IMR-90 (cell line): ENCODE measurements around the gene SS18L1. TPM values are rescaled to one million over a fixed set of nuclear protein-coding genes. Genes with fewer than 3 reads are reported as not detected.

Experiments
- ATAC-seq: fragments of 200-7000 bp; cut with Tn5 transposase; 2 replicates; pipeline ENCODE4 v1.9.1; 2020; ENCODE audit warnings: low read depth, mild to moderate bottlenecking, moderate library complexity
- BruUV-seq: library from RNA; stranded (reverse); fragments of 400-500 nt; replicated peaks from 2 replicates; lab custom pipeline; 2021; lab: Mats Ljungman, UMichigan
- CTCF ChIA-PET: fragments of 300-600 bp; formaldehyde crosslinking; extraction: SDS; loops from one replicate; lab custom pipeline; 2021; ENCODE audit warnings: antibody characterized with exemption; lab: Yijun Ruan, JAX
- POLR2A ChIA-PET: fragments of 300-600 bp; sonication (Branson Sonifier 250); formaldehyde crosslinking; loops from one replicate; lab custom pipeline; 2022; ENCODE audit warnings: antibody characterized with exemption; ENCODE audit not compliant: unreplicated experiment; lab: Charles Lee
- DNase-seq: peaks from one replicate; pipeline ENCODE4 v3.0.0; 2013
- H2AFZ ChIP-seq: replicated peaks from 2 replicates; pipeline ENCODE3; 2013; ENCODE audit warnings: low read length, mild to moderate bottlenecking; ENCODE audit not compliant: poor library complexity
- H2AK5ac ChIP-seq: 2 replicates; pipeline ENCODE4 v1.6.1; 2013; ENCODE audit warnings: low read depth, low read length, inconsistent platforms
- H2AK9ac ChIP-seq: replicated peaks from 2 replicates; pipeline ENCODE3; 2013; ENCODE audit warnings: mild to moderate bottlenecking, low read depth, low read length, moderate library complexity; ENCODE audit not compliant: poor library complexity
- H2BK120ac ChIP-seq: 2 replicates; pipeline ENCODE4 v1.6.1; 2013; ENCODE audit warnings: low read depth, low read length, inconsistent platforms
- H2BK15ac ChIP-seq: 3 replicates; pipeline ENCODE4 v1.6.1; 2013; ENCODE audit warnings: low read depth, low read length, inconsistent platforms
- H2BK20ac ChIP-seq: 2 replicates; pipeline ENCODE4 v1.6.1; 2013; ENCODE audit warnings: low read depth, mild to moderate bottlenecking, inconsistent platforms, low read length, moderate library complexity
- H2BK5ac ChIP-seq: 2 replicates; pipeline ENCODE4 v1.6.1; 2013; ENCODE audit warnings: mild to moderate bottlenecking, low read depth, low read length, inconsistent platforms; ENCODE audit not compliant: poor library complexity, severe bottlenecking
- H3K14ac ChIP-seq: replicated peaks from 2 replicates; pipeline ENCODE4 v1.6.1; 2013; ENCODE audit warnings: low read depth, low read length, inconsistent platforms
- H3K18ac ChIP-seq: 2 replicates; pipeline ENCODE4 v1.6.1; 2013; ENCODE audit warnings: low read depth, low read length, control low read depth
- H3K23ac ChIP-seq: 2 replicates; pipeline ENCODE4 v1.6.1; 2013; ENCODE audit warnings: low read depth, low read length, inconsistent platforms
- H3K27ac ChIP-seq: 2 replicates; pipeline ENCODE4 v1.5.1; 2013; ENCODE audit warnings: mild to moderate bottlenecking, control low read depth, low read length; ENCODE audit not compliant: insufficient read depth
- H3K27me3 ChIP-seq: 2 replicates; pipeline ENCODE4 v1.6.1; 2013; ENCODE audit warnings: low read length; ENCODE audit not compliant: control insufficient read depth, insufficient read depth
- H3K36me3 ChIP-seq: 2 replicates; pipeline ENCODE4 v1.6.1; 2013; ENCODE audit warnings: low read length, mixed read lengths; ENCODE audit not compliant: control insufficient read depth, insufficient read depth
- H3K4ac ChIP-seq: 2 replicates; pipeline ENCODE4 v1.6.1; 2013; ENCODE audit warnings: low read depth, low read length, inconsistent platforms
- H3K4me1 ChIP-seq: 2 replicates; pipeline ENCODE4 v1.6.1; 2013; ENCODE audit warnings: low read length, mixed read lengths; ENCODE audit not compliant: control insufficient read depth, insufficient read depth
- H3K4me2 ChIP-seq: 2 replicates; pipeline ENCODE4 v1.6.1; 2013; ENCODE audit warnings: low read depth, mild to moderate bottlenecking, control low read depth, low read length, moderate library complexity
- H3K4me3 ChIP-seq: 2 replicates; pipeline ENCODE4 v1.5.1; 2013; ENCODE audit warnings: low read depth, mild to moderate bottlenecking, control low read depth, low read length, moderate library complexity; ENCODE audit not compliant: insufficient read depth
- H3K56ac ChIP-seq: 2 replicates; pipeline ENCODE4 v1.6.1; 2013; ENCODE audit warnings: low read length, inconsistent platforms; ENCODE audit not compliant: insufficient read depth; ENCODE audit errors: extremely low read depth
- H3K79me1 ChIP-seq, 2 experiments: 2 replicates each; pipeline ENCODE4 v1.6.1; 2013; ENCODE audit warnings: low read length in 2 of 2, inconsistent platforms in 1 of 2, low read depth in 1 of 2
- H3K9ac ChIP-seq: 2 replicates; pipeline ENCODE4 v1.6.1; 2013; ENCODE audit warnings: low read depth, low read length, control low read depth
- H3K9me1 ChIP-seq: 2 replicates; pipeline ENCODE4 v1.6.1; 2013; ENCODE audit warnings: low read length, inconsistent platforms; ENCODE audit not compliant: insufficient read depth
- H3K9me3 ChIP-seq: 2 replicates; pipeline ENCODE4 v1.6.1; 2013; ENCODE audit warnings: low read length; ENCODE audit not compliant: control insufficient read depth, insufficient read depth
- H4K20me1 ChIP-seq: 2 replicates; pipeline ENCODE4 v1.6.1; 2013; ENCODE audit warnings: low read length, inconsistent platforms; ENCODE audit not compliant: insufficient read depth
- H4K5ac ChIP-seq: 2 replicates; pipeline ENCODE4 v1.6.1; 2013; ENCODE audit warnings: mild to moderate bottlenecking, low read depth, low read length, control low read depth
- H4K8ac ChIP-seq, 2 experiments: 2 replicates each; pipeline ENCODE4 v1.6.1; 2013; ENCODE audit warnings: low read depth in 2 of 2, low read length in 2 of 2, control low read depth in 1 of 2, inconsistent platforms in 1 of 2
- H4K91ac ChIP-seq: 2 replicates; pipeline ENCODE4 v1.6.1; 2013; ENCODE audit warnings: low read depth, low read length, inconsistent platforms; ENCODE audit not compliant: insufficient read depth
- CEBPB ChIP-seq: IDR thresholded peaks from 2 replicates; pipeline ENCODE4 v1.6.1; 2012; ENCODE audit warnings: low read depth, low read length, improper control_type of control experiment
- CHD1 ChIP-seq: IDR thresholded peaks from 2 replicates; pipeline ENCODE4 v1.6.1; 2012; ENCODE audit warnings: low read depth, low read length, improper control_type of control experiment
- ELK1 ChIP-seq: fragments of 150-350 bp; IDR thresholded peaks from 2 replicates; pipeline ENCODE4 v1.6.1; 2016; ENCODE audit warnings: low read depth, mild to moderate bottlenecking, low read length, moderate library complexity, borderline replicate concordance
- MAFK ChIP-seq: IDR thresholded peaks from 2 replicates; pipeline ENCODE4 v1.6.1; 2012; ENCODE audit warnings: low read depth, low read length, improper control_type of control experiment
- WGBS, 2 experiments: methylation state at CpG; one replicate each; pipeline versions ENCODE4 v1.1.5 to v1.1.7; 2013; ENCODE audit warnings: missing lambda C conversion rate in 2 of 2; ENCODE audit not compliant: insufficient read length in 1 of 2; ENCODE audit errors: extremely low coverage in 2 of 2; 5-methylcytosine and 5-hydroxymethylcytosine counted together
- dilution Hi-C: fragments of 300-500 bp; cut with HindIII; formaldehyde crosslinking; loops from one replicate; pipeline ENCODE4 v1.14.3; 2018; ENCODE audit warnings: low sequenced_read_pairs; ENCODE audit not compliant: unreplicated experiment
- in situ Hi-C: fragments of 300-500 bp; cut with MboI; formaldehyde crosslinking; loops from 3 replicates; pipeline ENCODE4 v1.14.3; 2019; ENCODE audit warnings: low sequenced_read_pairs, inconsistent platforms, mixed read lengths
- intact Hi-C: fragments of 100-400 bp; cut with micrococcal nuclease; formaldehyde crosslinking; loops from 2 replicates; pipeline ENCODE4 v1.10.0; 2022
- polyA plus RNA-seq, 3 experiments: library from polyadenylated mRNA; depleted of rRNA; stranded (reverse); fragments of >200 nt; gene quantifications; 2 replicates each; pipeline ENCODE4 v1.2.3, GENCODE V29; 2012; ENCODE audit warnings: low replicate concordance in 1 of 3
- total RNA-seq: library from RNA; depleted of rRNA; stranded (reverse); fragments of >200 nt; gene quantifications from 2 replicates; pipeline ENCODE4 v1.2.3, GENCODE V29; 2012

Gene SS18L1
- total and polyA plus RNA-seq, 2 of the 4 experiments (the other 2 are of a cell fraction), result 8.1 to 12.2 TPM

GRCh38 chr20:62157387-62158087 lies 14.0 kb downstream of the SS18L1 start:
- WGBS, 2 experiments, result 81% methylated on average over 10 of the region's 25 CpGs; no CpG with 5 or more reads in 1 of the 2 experiments
- no peak for TF ChIP-seq CHD1
- no peak for TF ChIP-seq ELK1
- no peak for TF ChIP-seq MAFK
- no peak for TF ChIP-seq CEBPB
- dilution Hi-C loops (no loop called here), in situ Hi-C loops (no loop called here), intact Hi-C loops (no loop called here)
- H2AK9ac ChIP-seq, result peak overlapping the region; percentile 65
- DNase-seq (no peak), ATAC-seq (no peak)
- no peak overlapping the region for H2BK20ac ChIP-seq
- no peak overlapping the region for H3K23ac ChIP-seq
- H3K36me3 ChIP-seq, result peaks cover 31% of the 10 kb centered on the region
- H3K4ac ChIP-seq, result no peak overlapping the region
- no peak overlapping the region for H2AK5ac ChIP-seq
- peaks cover 7% of the 10 kb centered on the region for H3K4me1 ChIP-seq
- H3K27ac ChIP-seq, result no peak overlapping the region
- H3K18ac ChIP-seq, result no peak overlapping the region
- peaks cover 70% of the 10 kb centered on the region for H4K20me1 ChIP-seq
- no peak overlapping the region for H2BK120ac ChIP-seq
- no peaks in the 10 kb centered on the region for H3K9me3 ChIP-seq
- no peak overlapping the region for H3K4me2 ChIP-seq
- H3K27me3 ChIP-seq, result no peaks in the 10 kb centered on the region
- no peak overlapping the region for H3K9ac ChIP-seq
- POLR2A ChIA-PET, result no interaction called here
- no peak overlapping the region for H2BK5ac ChIP-seq
- no peak overlapping the region for H4K8ac ChIP-seq
- H3K4me3 ChIP-seq, result no peak overlapping the region
- CTCF ChIA-PET, result no interaction called here
- H3K9me1 ChIP-seq, result peaks cover 16% of the 10 kb centered on the region; the same call in 1 of the 2 replicates
- H2BK15ac ChIP-seq, result no peak overlapping the region
- H4K91ac ChIP-seq, result no peak overlapping the region
- H3K14ac ChIP-seq, result no peak overlapping the region
- H3K56ac ChIP-seq, result no peak overlapping the region
- BruUV-seq, result no TSS peak
- H2AFZ ChIP-seq, result no peak overlapping the region
- H3K79me1 ChIP-seq, result peaks cover 10 to 80% of the 10 kb centered on the region in 2 experiments
- H4K5ac ChIP-seq, result no peak overlapping the region
